Uterus (tissue), 4 donors: ENCODE measurements around the gene PARP9. TPM values are rescaled to one million over a fixed set of nuclear protein-coding genes. Genes with fewer than 3 reads are reported as not detected.
"Not testable (repeated sequence)": the region's sequence is repeated elsewhere in the genome, so short reads cannot be mapped to it uniquely, and the experiment has no call there.

Experiments
- DNase-seq, 2 donors: peaks; one replicate each; pipeline ENCODE4 v3.0.0-alpha.2; 2019 to 2020
- H3K27ac ChIP-seq, 2 donors: fragments of 200-600 bp; sonication (generic); 1 replicate in 1 of 2; 2 replicates in 1 of 2; pipeline ENCODE4 v1.5.1; 2016 to 2018
- H3K27me3 ChIP-seq, 2 donors: fragments of 200-600 bp; sonication (generic); one replicate each; pipeline ENCODE4 v1.5.1; 2018 to 2019; ENCODE audit warnings: control low read depth in 1 of 2
- H3K36me3 ChIP-seq, 2 donors: fragments of 200-600 bp; sonication (generic); one replicate each; pipeline ENCODE4 v1.5.1; 2019; ENCODE audit warnings: control low read depth in 1 of 2
- H3K4me1 ChIP-seq, 2 donors: fragments of 200-600 bp; sonication (generic); one replicate each; pipeline ENCODE4 v1.5.1; 2018 to 2019; ENCODE audit warnings: control low read depth in 1 of 2
- H3K4me3 ChIP-seq, 2 donors: fragments of 200-600 bp; sonication (generic); 1 replicate in 1 of 2; 2 replicates in 1 of 2; pipeline ENCODE4 v1.5.1; 2018 to 2019; ENCODE audit warnings: mild to moderate bottlenecking in 1 of 2
- H3K9me3 ChIP-seq, 2 donors: fragments of 200-600 bp; sonication (generic); one replicate each; pipeline ENCODE4 v1.5.1; 2019; ENCODE audit warnings: control low read depth in 1 of 2
- POLR2A ChIP-seq, 2 donors: fragments of 450-650 bp; IDR thresholded peaks; one replicate each; pipeline ENCODE4 v1.6.1; 2016; ENCODE audit warnings: antibody characterized with exemption in 2 of 2, mild to moderate bottlenecking in 1 of 2, moderate library complexity in 1 of 2
- intact Hi-C: fragments of 100-400 bp; cut with DNase I; formaldehyde crosslinking; loops from one replicate; pipeline ENCODE4 v1.15.1; 2023; ENCODE audit warnings: low total_unique reads
- total RNA-seq, 4 donors: library from RNA; depleted of rRNA in 3 of 4; stranded (reverse); fragments of >200 nt in 3 of 4; gene quantifications; one replicate each; pipeline versions ENCODE4 v1.1.0 to v1.2.4, GENCODE V29; 2014 to 2023
- TF ChIP-seq, protein P1 (sequence below), 4 experiments: fragments of 200-600 bp in 2 of 4; fragments of 450-650 bp in 2 of 4; sonication (generic) in 2 of 4; IDR thresholded peaks; one replicate each; pipeline ENCODE4 v1.5.1; 2016 to 2019; ENCODE audit warnings: antibody characterized with exemption in 4 of 4, mild to moderate bottlenecking in 2 of 4, moderate library complexity in 1 of 4
- donor health status: DM: yes; HTN: yes; CAD: no.

PARP9 gene
- total RNA-seq, 4 donors from 2014 or later = 16.8 to 80.7 (median 35.8) TPM

DNA sequence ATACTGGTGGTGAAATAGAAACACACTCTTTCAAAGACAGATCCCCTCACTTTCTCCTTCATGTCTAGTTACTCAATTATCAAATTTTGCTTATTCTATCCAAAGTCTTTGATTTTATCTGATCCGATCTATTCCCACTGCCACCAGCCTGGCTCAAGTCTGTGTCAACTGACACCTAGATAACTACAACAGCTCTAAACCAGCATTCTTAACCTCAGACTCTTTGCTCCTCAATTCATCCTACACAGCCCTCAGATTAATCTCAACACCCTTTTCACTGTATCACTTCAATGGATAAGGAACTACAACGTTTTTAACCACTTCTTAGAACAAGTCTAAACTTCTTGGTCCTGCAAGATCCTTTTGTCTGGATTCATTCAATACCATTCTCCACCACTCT is 58.4 kb downstream of the PARP9 start:
- no peak for DNase-seq
- H3K27me3 ChIP-seq = no peaks in the 10 kb centered on the region
- intact Hi-C loops = no loop called here
- H3K4me1 ChIP-seq = no peaks in the 10 kb centered on the region
- no peaks in the 10 kb centered on the region for H3K36me3 ChIP-seq
- H3K4me3 ChIP-seq = no peak overlapping the region
- no peak overlapping the region for H3K27ac ChIP-seq
- TF ChIP-seq, protein P1, sequence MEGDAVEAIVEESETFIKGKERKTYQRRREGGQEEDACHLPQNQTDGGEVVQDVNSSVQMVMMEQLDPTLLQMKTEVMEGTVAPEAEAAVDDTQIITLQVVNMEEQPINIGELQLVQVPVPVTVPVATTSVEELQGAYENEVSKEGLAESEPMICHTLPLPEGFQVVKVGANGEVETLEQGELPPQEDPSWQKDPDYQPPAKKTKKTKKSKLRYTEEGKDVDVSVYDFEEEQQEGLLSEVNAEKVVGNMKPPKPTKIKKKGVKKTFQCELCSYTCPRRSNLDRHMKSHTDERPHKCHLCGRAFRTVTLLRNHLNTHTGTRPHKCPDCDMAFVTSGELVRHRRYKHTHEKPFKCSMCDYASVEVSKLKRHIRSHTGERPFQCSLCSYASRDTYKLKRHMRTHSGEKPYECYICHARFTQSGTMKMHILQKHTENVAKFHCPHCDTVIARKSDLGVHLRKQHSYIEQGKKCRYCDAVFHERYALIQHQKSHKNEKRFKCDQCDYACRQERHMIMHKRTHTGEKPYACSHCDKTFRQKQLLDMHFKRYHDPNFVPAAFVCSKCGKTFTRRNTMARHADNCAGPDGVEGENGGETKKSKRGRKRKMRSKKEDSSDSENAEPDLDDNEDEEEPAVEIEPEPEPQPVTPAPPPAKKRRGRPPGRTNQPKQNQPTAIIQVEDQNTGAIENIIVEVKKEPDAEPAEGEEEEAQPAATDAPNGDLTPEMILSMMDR (IDR thresholded peaks at IDR 0.05) = no peak
- no peak for TF ChIP-seq POLR2A (IDR thresholded peaks at IDR 0.05)
- no peaks in the 10 kb centered on the region for H3K9me3 ChIP-seq

DNA sequence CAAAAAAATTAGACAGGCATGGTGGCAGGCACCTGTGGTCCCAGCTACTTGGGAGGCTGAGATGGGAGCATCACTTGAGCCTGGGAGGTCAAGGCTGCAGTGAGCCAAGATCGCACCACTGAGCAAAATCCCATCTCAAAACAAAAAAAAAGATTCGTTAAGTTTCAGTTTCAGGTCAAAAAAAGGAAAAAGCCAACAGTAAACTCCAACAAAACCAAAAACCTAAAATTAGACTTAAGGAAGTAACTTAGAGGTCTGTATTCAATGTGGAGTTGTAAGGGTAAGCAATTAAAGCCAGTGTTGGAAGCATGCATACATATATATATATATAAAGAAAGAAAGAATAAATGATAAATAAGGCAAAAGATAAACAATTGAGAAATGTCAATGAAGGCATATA is 61.2 kb downstream of the PARP9 start:
- H3K4me3 ChIP-seq = no peak overlapping the region
- H3K4me1 ChIP-seq = no peaks in the 10 kb centered on the region
- H3K36me3 ChIP-seq = no peaks in the 10 kb centered on the region
- no peaks in the 10 kb centered on the region for H3K9me3 ChIP-seq
- no peak for TF ChIP-seq POLR2A (IDR thresholded peaks at IDR 0.05)
- TF ChIP-seq, protein P1 (IDR thresholded peaks at IDR 0.05) = no peak
- H3K27me3 ChIP-seq = no peaks in the 10 kb centered on the region
- intact Hi-C loops = no loop called here
- no peak for DNase-seq
- no peak overlapping the region for H3K27ac ChIP-seq

DNA sequence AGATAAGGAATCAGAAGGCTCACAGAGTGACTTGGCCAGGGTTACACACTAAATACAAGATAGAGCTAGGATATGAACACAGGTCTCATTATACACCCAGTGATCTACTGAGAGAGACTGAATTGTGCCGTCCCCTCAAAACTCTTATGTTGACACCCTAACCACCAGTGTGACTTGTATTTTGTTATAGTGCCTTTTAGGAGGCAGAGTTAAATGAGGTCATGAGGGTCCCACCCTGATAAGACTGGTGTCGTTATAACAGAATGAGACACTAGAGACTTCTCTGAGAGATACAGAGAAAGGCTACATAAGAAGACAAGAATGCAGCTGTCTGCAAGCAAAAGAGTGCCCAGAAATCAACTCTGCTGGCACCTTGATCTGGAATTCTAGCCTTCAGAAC is 62.0 kb downstream of the PARP9 start:
- Histone ChIP-seq H3K4me3 (no peak overlapping the region), H3K36me3 (no peaks in the 10 kb centered on the region), H3K27ac (no peak overlapping the region), H3K9me3 (no peaks in the 10 kb centered on the region), H3K4me1 (no peaks in the 10 kb centered on the region), H3K27me3 (no peaks in the 10 kb centered on the region)
- no peak for TF ChIP-seq POLR2A (IDR thresholded peaks at IDR 0.05)
- TF ChIP-seq, protein P1 (IDR thresholded peaks at IDR 0.05) = no peak
- no peak for DNase-seq
- intact Hi-C loops = no loop called here

- H3K36me3 ChIP-seq, DNase-seq, H3K9me3 ChIP-seq, H3K27me3 ChIP-seq, intact Hi-C loops, H3K4me3 ChIP-seq, H3K4me1 ChIP-seq, H3K27ac ChIP-seq: not testable (repeated sequence)
Measured at GRCh38 chr3:122500964-122501363, 63.1 kb downstream of the PARP9 start.

DNA sequence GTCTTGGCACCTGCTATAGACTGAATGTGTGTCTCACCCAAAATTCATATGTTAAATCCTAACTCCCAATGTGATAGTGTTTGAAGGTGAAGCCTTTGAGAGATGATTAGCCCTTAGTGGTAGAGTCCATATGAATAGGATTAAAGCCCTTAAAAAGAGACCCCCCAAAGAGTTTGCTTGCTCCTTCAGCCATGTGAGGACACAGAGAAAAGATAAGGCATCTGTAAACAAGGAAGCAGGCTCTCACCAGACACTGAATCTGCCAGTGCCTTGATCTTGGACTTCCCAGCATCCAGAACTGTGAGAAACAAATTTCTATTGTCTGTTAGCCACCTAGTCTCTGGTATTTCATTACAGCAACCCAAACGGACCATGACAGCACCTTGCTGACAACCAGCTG is 65.9 kb downstream of the PARP9 start:
- Histone ChIP-seq H3K9me3 (no peaks in the 10 kb centered on the region), H3K4me3 (no peak overlapping the region), H3K27me3 (no peaks in the 10 kb centered on the region), H3K4me1 (no peaks in the 10 kb centered on the region), H3K36me3 (no peaks in the 10 kb centered on the region), H3K27ac (no peak overlapping the region)
- no peak for DNase-seq
- TF ChIP-seq, protein P1 (IDR thresholded peaks at IDR 0.05) = no peak
- TF ChIP-seq POLR2A (IDR thresholded peaks at IDR 0.05) = no peak
- intact Hi-C loops = no loop called here

- Histone ChIP-seq H3K9me3 (no peaks in the 10 kb centered on the region), H3K4me3 (no peak overlapping the region), H3K27ac (no peak overlapping the region), H3K27me3 (no peaks in the 10 kb centered on the region), H3K4me1 (no peaks in the 10 kb centered on the region), H3K36me3 (no peaks in the 10 kb centered on the region)
- intact Hi-C loops = no loop called here
- DNase-seq = no peak
- TF ChIP-seq POLR2A (IDR thresholded peaks at IDR 0.05) = no peak
- TF ChIP-seq, protein P1 (IDR thresholded peaks at IDR 0.05) = no peak
Measured at GRCh38 chr3:122497425-122497824, 66.7 kb downstream of the PARP9 start.
